Measurements from ENCODE around the gene SORCS1.

GRCh38 chr10:106746868-106747267 is 417.6 kb downstream of the SORCS1 start:
- TF ChIP-seq STAT5B (CRISPR knock-in tag; IDR thresholded peaks at IDR 0.05) (no peak), NR2C2 (CRISPR knock-in tag; IDR thresholded peaks at IDR 0.05; ENCODE audit: borderline replicate concordance) (no peak), CTCF (CRISPR knock-in tag; IDR thresholded peaks at IDR 0.05) (no peak), HOXA7 (CRISPR knock-in tag; IDR thresholded peaks at IDR 0.05) (no peak), ATF7 (IDR thresholded peaks at IDR 0.05) (no peak), ATF7 (CRISPR knock-in tag; IDR thresholded peaks at IDR 0.05) (no peak), POLR2AphosphoS5 (IDR thresholded peaks at IDR 0.05; ENCODE audit: low read depth, low read length) (no peak), ESRRA (CRISPR knock-in tag; IDR thresholded peaks at IDR 0.05; ENCODE audit: low read depth) (no peak), DNMT1 (CRISPR knock-in tag; IDR thresholded peaks at IDR 0.05) (no peak), ZNF839 (CRISPR knock-in tag; IDR thresholded peaks at IDR 0.05; ENCODE audit: borderline replicate concordance) (no peak), ZBTB43 (CRISPR knock-in tag; conservative IDR thresholded peaks at IDR 0.05) (no peak), HNRNPLL (IDR thresholded peaks at IDR 0.05; ENCODE audit: low read depth, low read length, poor library complexity, severe bottlenecking) (no peak), SIX4 (CRISPR knock-in tag; IDR thresholded peaks at IDR 0.05) (no peak), ATF2 (CRISPR knock-in tag; IDR thresholded peaks at IDR 0.05) (no peak), ZNF556 (CRISPR knock-in tag; IDR thresholded peaks at IDR 0.05; ENCODE audit: borderline replicate concordance) (no peak)

Data from HepG2 (cell line).